ENCODE results near the gene ZNF524. TPM values are rescaled to one million over a fixed set of nuclear protein-coding genes. Genes with fewer than 3 reads are reported as not detected.

ZNF524 gene
- total and polyA plus RNA-seq, 9 of the 15 experiments (the other 6 are each of a cell fraction or from before 2014, with no cell fraction given) = 0.08 to 15.6 (median 2.9) TPM

DNA sequence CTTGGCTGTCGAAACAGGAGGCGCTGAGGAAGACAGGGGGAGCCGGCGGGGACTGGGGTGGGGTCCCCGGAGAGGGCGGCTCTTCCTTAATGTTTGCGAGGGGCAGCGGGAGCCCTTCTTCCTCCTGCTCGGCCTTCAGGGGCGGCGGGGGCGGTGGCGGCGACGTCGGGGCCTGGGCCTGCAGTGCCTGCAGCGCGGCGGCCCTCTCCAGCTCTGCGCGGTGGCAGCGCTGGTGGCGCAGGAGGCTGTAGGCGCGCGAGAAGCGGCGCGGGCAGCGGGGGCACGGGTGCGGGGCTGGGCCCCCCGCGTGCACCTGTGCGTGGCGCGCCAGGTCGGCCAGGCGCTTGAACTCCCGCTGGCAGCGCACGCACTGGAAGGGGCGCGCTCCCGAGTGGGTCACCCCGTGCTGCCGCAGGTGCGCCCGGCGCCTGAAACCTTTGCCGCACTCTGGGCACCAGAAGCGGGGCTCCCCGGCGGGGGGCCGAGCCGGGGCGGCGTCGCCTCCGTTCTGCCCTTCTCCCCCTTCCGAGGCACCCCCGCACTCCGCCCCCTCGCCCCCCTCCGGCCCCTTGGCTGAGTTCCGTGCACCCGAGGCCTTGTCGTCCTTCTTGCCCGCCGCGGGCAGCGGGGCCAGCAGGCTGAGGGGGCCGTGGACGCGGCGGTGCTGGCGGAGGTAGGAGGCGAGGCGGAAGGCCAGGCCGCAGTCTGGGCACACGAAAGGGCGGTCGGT is 21.9 kb upstream of the ZNF524 start:
- intact Hi-C loops (cut with micrococcal nuclease) (no loop called here), in situ Hi-C loops (cut with MboI) (no loop called here)
- POLR2A ChIA-PET = no interaction called here
- no peaks in the 10 kb centered on the region for H3K9me1 ChIP-seq (ENCODE audit: control insufficient read depth, insufficient read depth, low read length)
- no peak overlapping the region for H3K4me2 ChIP-seq (ENCODE audit: insufficient read depth, low read length)
- DNase-seq (ENCODE audit: extremely low read depth in 1 of 4, low spot score in 3 of 4) = no peak
- peaks cover 12% of the 10 kb centered on the region for H3K79me2 ChIP-seq (ENCODE audit: control insufficient read depth, insufficient read depth, low read length)
- H4K20me1 ChIP-seq (replicated peaks; ENCODE audit: control insufficient read depth, insufficient read depth, low read length) = no peaks in the 10 kb centered on the region
- H3K36me3 ChIP-seq (ENCODE audit: control insufficient read depth, insufficient read depth, low read length) = peaks cover 12% of the 10 kb centered on the region; the same call in 2 of the 3 replicates
- no peaks in the 10 kb centered on the region for H3K27me3 ChIP-seq (ENCODE audit: control insufficient read depth in 2 of 2, insufficient read depth in 2 of 2, low read length in 2 of 2)
- ATAC-seq = no peak
- no peak overlapping the region for H3K27ac ChIP-seq (ENCODE audit: extremely low read depth, low read depth, low read length)
- H3K4me3 ChIP-seq = no peak overlapping the region
- no peak overlapping the region; a peak in 1 of 4 replicates for H3K9ac ChIP-seq (ENCODE audit: insufficient read depth in 1 of 2, low read depth in 2 of 2, low read length in 2 of 2)
- peaks cover 9 to 25% of the 10 kb centered on the region in 2 experiments; a peak in 3 of 5 replicates for H3K4me1 ChIP-seq (replicated peaks in 1 of 2; ENCODE audit: control insufficient read depth in 2 of 2, insufficient read depth in 2 of 2, low read length in 2 of 2)
- CTCF ChIA-PET (ENCODE audit: low intra/inter-chr PET ratio) = no interaction called here
- no peaks in the 10 kb centered on the region for H3K9me3 ChIP-seq (replicated peaks; ENCODE audit: control insufficient read depth, insufficient read depth, low read depth, low read length)
- TF ChIP-seq HDAC8 (tag; IDR thresholded peaks at IDR 0.05) (no peak), ILF3 (IDR thresholded peaks at IDR 0.05; ENCODE audit: borderline replicate concordance) (no peak), COPS2 (conservative IDR thresholded peaks at IDR 0.05) (no peak), CREBBP (IDR thresholded peaks at IDR 0.05; ENCODE audit: low read depth, low read length) (no peak), FOXP1 (CRISPR knock-in tag; IDR thresholded peaks at IDR 0.05) (no peak), DPF2 (IDR thresholded peaks at IDR 0.05) (no peak), ATF1 (CRISPR knock-in tag; IDR thresholded peaks at IDR 0.05) (no peak), ATF1 (tag; IDR thresholded peaks at IDR 0.05) (no peak), SREBF1 (IDR thresholded peaks at IDR 0.05; ENCODE audit: borderline replicate concordance, low read depth, low read length) (no peak), NR3C1 (CRISPR knock-in tag; IDR thresholded peaks at IDR 0.05) (no peak), PHTF2 (CRISPR knock-in tag; IDR thresholded peaks at IDR 0.05) (no peak)
- TF ChIP-seq, protein P1, sequence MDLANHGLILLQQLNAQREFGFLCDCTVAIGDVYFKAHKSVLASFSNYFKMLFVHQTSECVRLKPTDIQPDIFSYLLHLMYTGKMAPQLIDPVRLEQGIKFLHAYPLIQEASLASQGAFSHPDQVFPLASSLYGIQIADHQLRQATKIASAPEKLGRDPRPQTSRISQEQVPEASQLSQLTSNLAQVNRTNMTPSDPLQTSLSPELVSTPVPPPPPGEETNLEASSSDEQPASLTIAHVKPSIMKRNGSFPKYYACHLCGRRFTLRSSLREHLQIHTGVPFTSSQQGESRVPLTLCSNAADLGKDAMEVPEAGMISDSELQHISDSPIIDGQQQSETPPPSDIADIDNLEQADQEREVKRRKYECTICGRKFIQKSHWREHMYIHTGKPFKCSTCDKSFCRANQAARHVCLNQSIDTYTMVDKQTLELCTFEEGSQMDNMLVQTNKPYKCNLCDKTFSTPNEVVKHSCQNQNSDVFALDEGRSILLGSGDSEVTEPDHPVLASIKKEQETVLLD (IDR thresholded peaks at IDR 0.05) = no peak
- TF ChIP-seq, protein P2, sequence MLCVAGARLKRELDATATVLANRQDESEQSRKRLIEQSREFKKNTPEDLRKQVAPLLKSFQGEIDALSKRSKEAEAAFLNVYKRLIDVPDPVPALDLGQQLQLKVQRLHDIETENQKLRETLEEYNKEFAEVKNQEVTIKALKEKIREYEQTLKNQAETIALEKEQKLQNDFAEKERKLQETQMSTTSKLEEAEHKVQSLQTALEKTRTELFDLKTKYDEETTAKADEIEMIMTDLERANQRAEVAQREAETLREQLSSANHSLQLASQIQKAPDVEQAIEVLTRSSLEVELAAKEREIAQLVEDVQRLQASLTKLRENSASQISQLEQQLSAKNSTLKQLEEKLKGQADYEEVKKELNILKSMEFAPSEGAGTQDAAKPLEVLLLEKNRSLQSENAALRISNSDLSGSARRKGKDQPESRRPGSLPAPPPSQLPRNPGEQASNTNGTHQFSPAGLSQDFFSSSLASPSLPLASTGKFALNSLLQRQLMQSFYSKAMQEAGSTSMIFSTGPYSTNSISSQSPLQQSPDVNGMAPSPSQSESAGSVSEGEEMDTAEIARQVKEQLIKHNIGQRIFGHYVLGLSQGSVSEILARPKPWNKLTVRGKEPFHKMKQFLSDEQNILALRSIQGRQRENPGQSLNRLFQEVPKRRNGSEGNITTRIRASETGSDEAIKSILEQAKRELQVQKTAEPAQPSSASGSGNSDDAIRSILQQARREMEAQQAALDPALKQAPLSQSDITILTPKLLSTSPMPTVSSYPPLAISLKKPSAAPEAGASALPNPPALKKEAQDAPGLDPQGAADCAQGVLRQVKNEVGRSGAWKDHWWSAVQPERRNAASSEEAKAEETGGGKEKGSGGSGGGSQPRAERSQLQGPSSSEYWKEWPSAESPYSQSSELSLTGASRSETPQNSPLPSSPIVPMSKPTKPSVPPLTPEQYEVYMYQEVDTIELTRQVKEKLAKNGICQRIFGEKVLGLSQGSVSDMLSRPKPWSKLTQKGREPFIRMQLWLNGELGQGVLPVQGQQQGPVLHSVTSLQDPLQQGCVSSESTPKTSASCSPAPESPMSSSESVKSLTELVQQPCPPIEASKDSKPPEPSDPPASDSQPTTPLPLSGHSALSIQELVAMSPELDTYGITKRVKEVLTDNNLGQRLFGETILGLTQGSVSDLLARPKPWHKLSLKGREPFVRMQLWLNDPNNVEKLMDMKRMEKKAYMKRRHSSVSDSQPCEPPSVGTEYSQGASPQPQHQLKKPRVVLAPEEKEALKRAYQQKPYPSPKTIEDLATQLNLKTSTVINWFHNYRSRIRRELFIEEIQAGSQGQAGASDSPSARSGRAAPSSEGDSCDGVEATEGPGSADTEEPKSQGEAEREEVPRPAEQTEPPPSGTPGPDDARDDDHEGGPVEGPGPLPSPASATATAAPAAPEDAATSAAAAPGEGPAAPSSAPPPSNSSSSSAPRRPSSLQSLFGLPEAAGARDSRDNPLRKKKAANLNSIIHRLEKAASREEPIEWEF (CRISPR knock-in tag; IDR thresholded peaks at IDR 0.05) = no peak
- TF ChIP-seq, protein P3, sequence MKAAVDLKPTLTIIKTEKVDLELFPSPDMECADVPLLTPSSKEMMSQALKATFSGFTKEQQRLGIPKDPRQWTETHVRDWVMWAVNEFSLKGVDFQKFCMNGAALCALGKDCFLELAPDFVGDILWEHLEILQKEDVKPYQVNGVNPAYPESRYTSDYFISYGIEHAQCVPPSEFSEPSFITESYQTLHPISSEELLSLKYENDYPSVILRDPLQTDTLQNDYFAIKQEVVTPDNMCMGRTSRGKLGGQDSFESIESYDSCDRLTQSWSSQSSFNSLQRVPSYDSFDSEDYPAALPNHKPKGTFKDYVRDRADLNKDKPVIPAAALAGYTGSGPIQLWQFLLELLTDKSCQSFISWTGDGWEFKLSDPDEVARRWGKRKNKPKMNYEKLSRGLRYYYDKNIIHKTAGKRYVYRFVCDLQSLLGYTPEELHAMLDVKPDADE (conservative IDR thresholded peaks at IDR 0.05; ENCODE audit: control insufficient read depth, low read depth, low read length) = no peak
- TF ChIP-seq, protein P4, sequence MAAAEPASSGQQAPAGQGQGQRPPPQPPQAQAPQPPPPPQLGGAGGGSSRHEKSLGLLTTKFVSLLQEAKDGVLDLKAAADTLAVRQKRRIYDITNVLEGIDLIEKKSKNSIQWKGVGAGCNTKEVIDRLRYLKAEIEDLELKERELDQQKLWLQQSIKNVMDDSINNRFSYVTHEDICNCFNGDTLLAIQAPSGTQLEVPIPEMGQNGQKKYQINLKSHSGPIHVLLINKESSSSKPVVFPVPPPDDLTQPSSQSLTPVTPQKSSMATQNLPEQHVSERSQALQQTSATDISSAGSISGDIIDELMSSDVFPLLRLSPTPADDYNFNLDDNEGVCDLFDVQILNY (CRISPR knock-in tag; IDR thresholded peaks at IDR 0.05) = no peak
- WGBS (ENCODE audit: insufficient coverage, low coverage, missing lambda C conversion rate) = 100% methylated on average over 1 of the region's 83 CpGs
- BruUV-seq (replicated peaks) = no TSS peak
- H2AFZ ChIP-seq (ENCODE audit: low read depth, low read length) = no peak overlapping the region
- FAIRE-seq = no peak
